A549 (cell line): ENCODE measurements around the gene XRCC6. TPM values are rescaled to one million over a fixed set of nuclear protein-coding genes. Genes with fewer than 3 reads are reported as not detected.
"Not testable (repeated sequence)": the region's sequence is repeated elsewhere in the genome, so short reads cannot be mapped to it uniquely, and the experiment has no call there.

Experiments used
- ATAC-seq, 2 experiments: fragments of 200-7000 bp in 1 of 2; fragments of >200 bp in 1 of 2; cut with Nextera tagmentation in 1 of 2; cut with Tn5 transposase in 1 of 2; 3 replicates each; pipeline versions ENCODE4 v1.8.0 to v1.9.1; 2018 to 2020; ENCODE audit warnings: mild to moderate bottlenecking in 1 of 2, moderate library complexity in 1 of 2
- CTCF ChIA-PET: fragments of 300-600 bp; sonication (Branson Sonifier 250); formaldehyde crosslinking; extraction: SDS; loops from one replicate; lab custom pipeline; 2021; ENCODE audit warnings: antibody characterized with exemption, inconsistent platforms; lab: Yijun Ruan, JAX
- POLR2A ChIA-PET: fragments of 350-600 bp; formaldehyde crosslinking; extraction: SDS; loops from one replicate; lab custom pipeline; 2021; ENCODE audit warnings: antibody characterized with exemption, inconsistent platforms; lab: Yijun Ruan, JAX
- DNase-seq, 2 experiments: peaks; one replicate each; pipeline versions ENCODE4 v3.0.0 to v3.0.0-alpha.2; 2011 to 2016; ENCODE audit warnings: low read depth in 1 of 2, low spot score in 1 of 2
- FAIRE-seq: peaks from 2 replicates; lab custom pipeline; 2011; peaks lifted over from hg19 to GRCh38; lab: Jason Lieb, UNC
- H3K27ac ChIP-seq, 2 experiments: fragments of >200 bp; sonication (Bioruptor Twin); formaldehyde crosslinking; 3 replicates each; pipeline ENCODE4 v1.5.1; 2016 to 2017
- H3K4me1 ChIP-seq: fragments of >200 bp; sonication (Bioruptor Twin); formaldehyde crosslinking; 3 replicates; pipeline ENCODE4 v1.6.1; 2016
- H3K4me2 ChIP-seq: fragments of >200 bp; sonication (Bioruptor Twin); formaldehyde crosslinking; 3 replicates; pipeline ENCODE4 v1.6.1; 2016
- H3K4me3 ChIP-seq: fragments of >200 bp; sonication (Bioruptor Twin); formaldehyde crosslinking; 3 replicates; pipeline ENCODE4 v1.5.1; 2016
- H3K9me3 ChIP-seq: fragments of >200 bp; sonication (Bioruptor Twin); formaldehyde crosslinking; 3 replicates; pipeline ENCODE4 v1.6.1; 2016
- BHLHE40 ChIP-seq: IDR thresholded peaks from 2 replicates; pipeline ENCODE4 v1.6.1; 2012; ENCODE audit warnings: low read depth, low read length, inconsistent platforms
- CEBPB ChIP-seq, 2 experiments: fragments of >200 bp in 1 of 2; sonication (Bioruptor Twin) in 1 of 2; formaldehyde crosslinking in 1 of 2; IDR thresholded peaks; 2 replicates each; pipeline ENCODE4 v1.6.1; 2012 to 2016
- CHD4 ChIP-seq: fragments of 200-600 bp; sonication (generic); IDR thresholded peaks from 2 replicates; pipeline ENCODE4 v1.6.1; 2016; ENCODE audit warnings: antibody characterized with exemption, mild to moderate bottlenecking, borderline replicate concordance
- CTCF ChIP-seq: fragments of >200 bp; sonication (Bioruptor Twin); formaldehyde crosslinking; IDR thresholded peaks from 3 replicates; pipeline ENCODE4 v1.5.1; 2016
- E2F6 ChIP-seq: IDR thresholded peaks from 2 replicates; pipeline ENCODE4 v1.6.1; 2012; ENCODE audit warnings: low read depth, borderline replicate concordance
- EHF ChIP-seq: fragments of 250-450 bp; sonication (Bioruptor Pico); IDR thresholded peaks from 2 replicates; pipeline ENCODE4 v1.5.0; 2020; ENCODE audit warnings: mild to moderate bottlenecking
- FOSL2 ChIP-seq, 2 experiments: fragments of 450-650 bp in 1 of 2; fragments of >200 bp in 1 of 2; sonication (Bioruptor Twin) in 1 of 2; formaldehyde crosslinking; IDR thresholded peaks; 2 replicates each; pipeline versions ENCODE4 v1.5.0 to v1.6.1; 2016 to 2020; ENCODE audit warnings: mild to moderate bottlenecking in 1 of 2, moderate library complexity in 1 of 2
- FOXS1 ChIP-seq: fragments of 250-450 bp; sonication (Bioruptor Pico); IDR thresholded peaks from 2 replicates; pipeline ENCODE4 v1.5.0; 2020; ENCODE audit warnings: mild to moderate bottlenecking, moderate library complexity
- HDAC2 ChIP-seq: fragments of 200-600 bp; sonication (generic); IDR thresholded peaks from 2 replicates; pipeline ENCODE4 v1.6.1; 2016
- HEYL ChIP-seq: fragments of 250-450 bp; sonication (Bioruptor Pico); IDR thresholded peaks from 2 replicates; pipeline ENCODE4 v1.8.0; 2021; ENCODE audit warnings: mild to moderate bottlenecking, moderate library complexity
- HOXB5 ChIP-seq: fragments of 250-450 bp; sonication (Bioruptor Pico); IDR thresholded peaks from 2 replicates; pipeline ENCODE4 v1.5.0; 2020; ENCODE audit warnings: mild to moderate bottlenecking, moderate library complexity
- JUNB ChIP-seq: fragments of >200 bp; sonication (Bioruptor Twin); formaldehyde crosslinking; IDR thresholded peaks from 2 replicates; pipeline ENCODE4 v1.6.1; 2016
- KDM5A ChIP-seq: fragments of 200-600 bp; sonication (generic); IDR thresholded peaks from 2 replicates; pipeline ENCODE4 v1.6.1; 2016; ENCODE audit warnings: antibody characterized with exemption, mild to moderate bottlenecking
- MAFK ChIP-seq: fragments of 450-650 bp; IDR thresholded peaks from 2 replicates; pipeline ENCODE4 v1.6.1; 2014; ENCODE audit not compliant: partially characterized antibody
- MYC ChIP-seq: IDR thresholded peaks from 2 replicates; pipeline ENCODE4 v1.6.1; 2012; ENCODE audit warnings: mild to moderate bottlenecking, inconsistent platforms, low read length, improper control_type of control experiment, borderline replicate concordance
- NFE2L2 ChIP-seq: fragments of 150-350 bp; conservative IDR thresholded peaks from 2 replicates; pipeline ENCODE4 v1.6.1; 2014; ENCODE audit warnings: low read length
- PBX3 ChIP-seq: IDR thresholded peaks from 2 replicates; pipeline ENCODE4 v1.6.1; 2012
- POLR2A ChIP-seq: IDR thresholded peaks from 2 replicates; pipeline ENCODE4 v1.6.1; 2012; ENCODE audit warnings: mild to moderate bottlenecking, low read length
- RAD21 ChIP-seq, 2 experiments: fragments of >200 bp in 1 of 2; sonication (Bioruptor Twin) in 1 of 2; formaldehyde crosslinking in 1 of 2; IDR thresholded peaks in 1 of 2; conservative IDR thresholded peaks in 1 of 2; 2 replicates in 1 of 2; 3 replicates in 1 of 2; pipeline ENCODE4 v1.6.1; 2012 to 2018; ENCODE audit warnings: inconsistent platforms in 1 of 2
- RARB ChIP-seq: fragments of 250-450 bp; sonication (Bioruptor Pico); IDR thresholded peaks from 2 replicates; pipeline ENCODE4 v1.8.0; 2021; ENCODE audit warnings: mild to moderate bottlenecking, moderate library complexity
- SMC3 ChIP-seq: fragments of >200 bp; sonication (Bioruptor Twin); formaldehyde crosslinking; IDR thresholded peaks from 3 replicates; pipeline ENCODE4 v1.6.1; 2018; ENCODE audit warnings: inconsistent platforms
- TFCP2L1 ChIP-seq: fragments of 250-450 bp; sonication (Bioruptor Pico); IDR thresholded peaks from 2 replicates; pipeline ENCODE4 v1.5.0; 2021; ENCODE audit warnings: mild to moderate bottlenecking
- USF2 ChIP-seq: fragments of 450-650 bp; IDR thresholded peaks from 2 replicates; pipeline ENCODE4 v1.6.1; 2014; ENCODE audit warnings: antibody characterized with exemption
- ZSCAN20 ChIP-seq: fragments of 250-450 bp; sonication (Bioruptor Pico); IDR thresholded peaks from 2 replicates; pipeline ENCODE4 v1.8.0; 2022; ENCODE audit warnings: mild to moderate bottlenecking, moderate library complexity
- WGBS: methylation state at CpG from one replicate; pipeline ENCODE4 v1.1.6; 2017; ENCODE audit errors: missing lambda C conversion rate; 5-methylcytosine and 5-hydroxymethylcytosine counted together
- polyA plus RNA-seq, 4 experiments: library from polyadenylated mRNA; depleted of rRNA in 3 of 4; stranded (reverse); fragments of >200 nt; fragmentation: RNase III in 1 of 4; extraction: RNeasy Plus Mini Kit Qiagen cat#74134 plus additional on column Dnase treatment in 1 of 4; gene quantifications; 2 replicates in 3 of 4; 3 replicates in 1 of 4; pipeline ENCODE4 v1.2.3, GENCODE V29; 2011 to 2017
- TF ChIP-seq, protein P1 (sequence below): IDR thresholded peaks from 2 replicates; pipeline ENCODE4 v1.6.1; 2012
- TF ChIP-seq, protein P2 (sequence below): fragments of 150-350 bp; IDR thresholded peaks from 2 replicates; pipeline ENCODE4 v1.6.1; 2014; ENCODE audit warnings: low read depth, mild to moderate bottlenecking, low read length

Gene XRCC6
- polyA plus RNA-seq, 2 of the 4 experiments (the other 2 are of a cell fraction): 139 to 556 TPM

DNA sequence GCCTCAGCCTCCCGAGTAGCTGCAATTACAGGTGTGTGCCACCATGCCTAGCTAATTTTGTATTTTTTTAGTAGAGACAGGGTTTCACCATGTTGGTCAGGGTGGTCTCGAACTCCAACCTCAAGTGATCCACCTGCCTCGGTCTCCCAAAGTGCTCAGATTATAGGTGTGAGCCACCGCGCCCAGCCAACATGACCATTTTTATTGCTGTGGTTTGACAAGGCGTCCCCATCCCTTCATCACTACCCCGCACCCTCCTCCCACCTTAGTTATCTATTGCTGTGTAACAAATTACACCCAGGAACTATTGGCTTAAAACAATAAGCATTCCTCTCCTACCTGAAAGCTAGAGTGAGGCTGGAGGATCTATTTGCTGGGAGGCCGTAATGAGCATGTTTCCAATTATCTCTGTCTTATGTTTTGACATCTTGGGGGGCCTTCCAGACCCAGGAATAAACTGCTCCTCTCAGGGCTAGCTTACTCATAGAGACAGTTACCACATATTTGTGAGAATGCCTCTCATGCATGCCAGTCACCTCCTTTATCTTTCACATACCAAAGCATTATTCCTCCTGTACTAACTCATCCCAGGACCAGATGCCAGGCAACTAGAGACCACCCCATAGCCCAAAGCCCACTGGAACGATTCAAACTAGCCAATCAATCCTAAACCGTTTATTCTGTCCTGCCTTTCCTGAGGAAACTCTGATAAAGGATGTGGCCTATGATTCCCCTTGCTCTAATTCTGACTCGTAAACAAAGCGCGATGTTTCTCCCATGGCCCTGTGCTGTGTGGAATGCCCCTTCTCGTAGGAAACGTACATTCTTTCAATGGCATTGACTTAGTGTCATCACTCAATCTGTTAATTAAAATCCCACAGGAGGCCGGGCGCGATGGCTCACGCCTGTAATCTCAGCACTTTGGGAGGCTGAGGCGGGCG lies 48.1 kb downstream of the XRCC6 start:
- Histone ChIP-seq H3K4me3 (no peak overlapping the region), H3K4me1 (peaks cover 58% of the 10 kb centered on the region), H3K9me3 (no peaks in the 10 kb centered on the region), H3K4me2 (peak overlapping the region; percentile 33), H3K27ac (peak overlapping the region; percentile 43 to 97; a peak in 4 of 6 replicates)
- DNase-seq (peak; percentile 24 to 52), ATAC-seq (peak in 1 of 2 experiments; percentile 13; a peak in 2 of 6 replicates), FAIRE-seq (no peak)
- ChIA-PET CTCF (interaction anchor here (0.6 to 1.6 kb wide), 4 partner anchors 17 to 272 kb away, joined by 3 to 5 read pairs (median 3); no protein-coding TSS in a partner anchor), POLR2A (no interaction called here)
- TF ChIP-seq HEYL (CRISPR knock-in tag) (no peak), PBX3 (no peak), RARB (CRISPR knock-in tag) (no peak)
- WGBS: 44% methylated on average over 21 of the region's 21 CpGs

- ATAC-seq: peak; percentile 54 to 66
- POLR2A ChIA-PET: not testable (repeated sequence)
Observed at GRCh38 chr22:41672096-41672495, 51.0 kb downstream of the XRCC6 start.

GRCh38 chr22:41672780-41673509 lies 51.9 kb downstream of the XRCC6 start:
- POLR2A ChIA-PET: no interaction called here
- Histone ChIP-seq H3K9me3 (no peaks in the 10 kb centered on the region), H3K4me3 (no peak overlapping the region), H3K27ac (peak overlapping the region; percentile 40 to 57; a peak in 4 of 6 replicates), H3K4me1 (peaks cover 49% of the 10 kb centered on the region), H3K4me2 (0 out of 3 replicates have a peak overlapping the region, but pooled peaks have one; percentile 19)
- CTCF ChIA-PET: interaction anchor here (0.6 to 2.7 kb wide), 9 partner anchors 9 to 261 kb away, joined by 3 to 10 read pairs (median 4); no protein-coding TSS in a partner anchor
- FAIRE-seq (no peak), ATAC-seq (peak; percentile 70 to 74; a peak in 5 of 6 replicates), DNase-seq (peak; percentile 46 to 58)
- WGBS: 22% methylated on average over 6 of the region's 6 CpGs
- TF ChIP-seq KDM5A (no peak), NFE2L2 (no peak), HDAC2 (no peak), TFCP2L1 (CRISPR knock-in tag) (no peak), USF2 (no peak), E2F6 (no peak), JUNB (no peak), MYC (no peak), MAFK (no peak), SMC3 (no peak), POLR2A (no peak), ZSCAN20 (CRISPR knock-in tag) (no peak), BHLHE40 (no peak), CTCF (peak; percentile 54), RAD21 (conservative IDR thresholded peaks at IDR 0.05 in 1 of 2, IDR thresholded peaks at IDR 0.05 in 1 of 2) (peak in 1 of 2 experiments; percentile 30; a peak in 3 of 5 replicates), FOXS1 (CRISPR knock-in tag) (no peak), EHF (CRISPR knock-in tag) (no peak), CHD4 (no peak), HOXB5 (CRISPR knock-in tag) (0 out of 2 replicates have a peak, but pooled peaks have one; percentile 19)
- TF ChIP-seq, protein P1, sequence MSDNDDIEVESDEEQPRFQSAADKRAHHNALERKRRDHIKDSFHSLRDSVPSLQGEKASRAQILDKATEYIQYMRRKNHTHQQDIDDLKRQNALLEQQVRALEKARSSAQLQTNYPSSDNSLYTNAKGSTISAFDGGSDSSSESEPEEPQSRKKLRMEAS: no peak
- TF ChIP-seq, protein P2, sequence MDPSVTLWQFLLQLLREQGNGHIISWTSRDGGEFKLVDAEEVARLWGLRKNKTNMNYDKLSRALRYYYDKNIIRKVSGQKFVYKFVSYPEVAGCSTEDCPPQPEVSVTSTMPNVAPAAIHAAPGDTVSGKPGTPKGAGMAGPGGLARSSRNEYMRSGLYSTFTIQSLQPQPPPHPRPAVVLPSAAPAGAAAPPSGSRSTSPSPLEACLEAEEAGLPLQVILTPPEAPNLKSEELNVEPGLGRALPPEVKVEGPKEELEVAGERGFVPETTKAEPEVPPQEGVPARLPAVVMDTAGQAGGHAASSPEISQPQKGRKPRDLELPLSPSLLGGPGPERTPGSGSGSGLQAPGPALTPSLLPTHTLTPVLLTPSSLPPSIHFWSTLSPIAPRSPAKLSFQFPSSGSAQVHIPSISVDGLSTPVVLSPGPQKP: no peak

More at GRCh38 chr22:41672096-41672495, 51.0 kb downstream of the XRCC6 start:
- not testable (repeated sequence) for H3K4me3 ChIP-seq; H3K9me3 ChIP-seq; TF ChIP-seq FOSL2 (IDR thresholded peaks at IDR 0.05)
- 8% methylated on average over 8 of the region's 10 CpGs for WGBS
- Histone ChIP-seq H3K4me2 (0 out of 3 replicates have a peak overlapping the region, but pooled peaks have one; percentile 19), H3K27ac (peak overlapping the region; percentile 13 to 97; a peak in 3 of 6 replicates), H3K4me1 (peaks cover 54% of the 10 kb centered on the region)
- CTCF ChIA-PET: interaction anchor here (0.9 to 2.7 kb wide), 6 partner anchors 9 to 254 kb away, joined by 3 to 10 read pairs (median 4); no protein-coding TSS in a partner anchor
- DNase-seq: peak in 1 of 2 experiments; percentile 89
- peak; percentile 40 to 81; a peak in 3 of 4 replicates for TF ChIP-seq CEBPB (IDR thresholded peaks at IDR 0.05)
- TF ChIP-seq FOSL2 (CRISPR knock-in tag; IDR thresholded peaks at IDR 0.05): peak; percentile 76
- TF ChIP-seq MAFK: peak; percentile 91
- TF ChIP-seq, all 56 proteins: peak for 3; not testable (repeated sequence) for 53
- FAIRE-seq: not testable (repeated sequence)
